Kidney glomerular epithelial cell (primary cell): ENCODE data around the gene RASSF1.

Experiments used
- DNase-seq: peaks from one replicate; lab custom pipeline; 2025; lab: John Stamatoyannopoulos, UW

RASSF1 gene

GRCh38 chr3:50340448-50341329, at the start of gene RASSF1:
Gene RASSF1, minus strand, starts transcription at chr3:50340836. Its CDS starts 31 bp downstream, at chr3:50340805.
- no peak for DNase-seq

- DNase-seq = no peak
Measured at GRCh38 chr3:50389414-50389767, 48.8 kb upstream of the RASSF1 start.

GRCh38 chr3:50388720-50389413, 48.2 kb upstream of the RASSF1 start:
- DNase-seq = no peak

GRCh38 chr3:50388016-50388719, 47.5 kb upstream of the RASSF1 start:
- DNase-seq = no peak

GRCh38 chr3:50385754-50386153, 45.1 kb upstream of the RASSF1 start:
- DNase-seq = no peak

- DNase-seq = no peak
Measured at GRCh38 chr3:50383750-50384149, 43.1 kb upstream of the RASSF1 start.

DNA sequence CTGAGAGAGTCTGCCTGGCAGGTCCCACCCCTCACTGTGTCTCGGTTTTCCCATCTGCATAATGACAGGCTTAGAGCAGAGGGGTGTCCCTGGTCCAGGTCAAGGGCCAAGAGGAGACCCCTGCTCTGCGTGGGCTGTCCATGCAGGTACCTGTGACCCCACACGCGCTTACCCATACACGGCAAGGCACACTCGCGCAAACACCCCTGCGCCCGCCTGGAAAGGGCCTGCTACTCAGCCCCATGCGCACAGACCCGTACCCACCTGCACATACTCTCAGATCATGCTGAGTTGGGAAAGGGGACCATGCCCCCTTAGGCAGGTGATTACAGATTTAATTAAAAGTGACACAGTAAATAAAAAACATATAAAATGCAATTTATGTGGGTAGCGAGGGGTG, 42.1 kb upstream of the RASSF1 start:
- no peak for DNase-seq

DNA sequence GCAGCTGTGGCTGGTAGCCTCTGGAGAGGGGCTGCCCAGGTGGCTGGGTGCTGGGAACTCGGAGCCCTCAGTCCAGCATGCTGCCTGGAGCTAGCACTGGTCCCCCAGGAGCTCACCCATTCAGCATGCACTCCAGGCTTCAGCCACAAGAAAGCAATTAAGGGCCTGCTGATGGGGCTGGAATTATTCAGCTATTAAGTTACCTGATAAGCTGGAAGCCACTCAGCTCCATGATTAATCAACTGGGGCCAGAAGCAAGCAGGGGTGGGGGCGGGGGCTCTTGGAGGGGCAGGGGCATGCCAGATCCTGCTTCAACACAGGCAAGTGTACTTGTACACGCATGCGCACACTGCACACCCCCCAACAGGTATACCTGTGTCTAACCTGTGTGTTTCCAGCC, 40.7 kb upstream of the RASSF1 start:
- DNase-seq = no peak

GRCh38 chr3:50380405-50381085, 39.9 kb upstream of the RASSF1 start:
- no peak for DNase-seq

- DNase-seq = no peak
Measured at GRCh38 chr3:50378757-50379156, 38.1 kb upstream of the RASSF1 start.

DNA sequence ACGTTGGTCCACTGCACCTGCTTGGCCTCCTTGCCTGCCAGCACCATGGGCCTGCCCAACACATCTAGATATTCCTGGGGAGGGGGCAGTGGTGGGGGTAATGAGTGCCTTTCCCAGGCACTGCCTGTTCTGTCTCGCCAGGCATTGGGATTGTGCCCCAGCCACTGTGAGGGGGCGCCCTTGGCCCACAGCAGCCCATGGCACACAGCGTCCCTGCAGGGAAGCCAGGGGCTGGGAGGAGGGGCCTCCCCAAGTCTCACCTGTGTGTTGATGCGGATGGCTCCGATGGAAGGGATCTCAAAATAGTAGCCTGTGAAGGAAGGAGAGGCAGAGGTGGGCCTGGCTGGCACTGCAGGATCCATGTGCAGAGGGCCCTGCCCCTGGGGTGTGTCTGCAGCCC, 37.4 kb upstream of the RASSF1 start:
- no peak for DNase-seq

- no peak for DNase-seq
Measured at GRCh38 chr3:50375258-50375931, 34.8 kb upstream of the RASSF1 start.

DNA sequence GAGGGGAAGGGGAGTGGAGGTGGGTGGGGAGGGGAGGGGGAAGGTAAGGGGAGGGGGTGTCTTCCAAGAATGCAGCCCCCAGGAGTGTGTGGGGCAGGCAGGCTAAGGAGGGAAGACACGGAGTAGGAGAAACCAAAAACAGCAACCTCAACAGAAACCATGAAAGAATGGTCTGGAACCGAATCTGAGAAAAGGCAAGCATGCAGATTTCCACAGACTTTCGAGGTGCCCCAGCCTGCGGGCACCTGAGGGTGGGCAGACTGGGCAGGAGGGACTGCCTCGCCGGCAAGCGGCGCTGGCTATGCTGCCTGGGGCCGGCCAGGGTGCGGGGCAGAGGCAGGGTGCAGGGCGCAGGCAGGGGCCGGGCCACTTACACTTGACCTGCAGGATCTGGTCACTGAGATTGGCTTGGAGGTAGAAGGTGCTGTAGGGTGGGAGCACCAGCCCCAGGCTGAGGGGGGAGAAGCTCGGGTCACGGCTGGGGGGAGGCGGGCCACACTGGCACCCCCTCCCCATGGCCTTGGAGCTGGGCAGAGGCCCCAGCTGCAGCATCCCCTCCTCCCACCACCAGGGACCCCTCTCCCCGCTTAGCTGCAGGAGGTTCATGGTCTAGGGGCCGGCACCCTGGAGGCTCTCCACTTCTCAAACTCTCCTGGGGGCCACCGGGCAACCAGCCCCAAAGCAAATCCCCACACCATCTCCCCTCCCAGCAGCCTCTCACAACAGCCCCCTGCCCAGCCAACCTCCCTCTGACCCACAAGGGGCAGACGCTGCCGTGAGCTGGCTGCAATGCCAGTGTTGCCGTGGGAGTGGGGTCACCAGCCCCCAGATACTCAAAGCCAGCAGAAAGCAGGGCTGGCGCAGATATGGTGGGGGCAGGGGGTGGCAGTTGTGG, 34.0 kb upstream of the RASSF1 start:
- DNase-seq = no peak

DNA sequence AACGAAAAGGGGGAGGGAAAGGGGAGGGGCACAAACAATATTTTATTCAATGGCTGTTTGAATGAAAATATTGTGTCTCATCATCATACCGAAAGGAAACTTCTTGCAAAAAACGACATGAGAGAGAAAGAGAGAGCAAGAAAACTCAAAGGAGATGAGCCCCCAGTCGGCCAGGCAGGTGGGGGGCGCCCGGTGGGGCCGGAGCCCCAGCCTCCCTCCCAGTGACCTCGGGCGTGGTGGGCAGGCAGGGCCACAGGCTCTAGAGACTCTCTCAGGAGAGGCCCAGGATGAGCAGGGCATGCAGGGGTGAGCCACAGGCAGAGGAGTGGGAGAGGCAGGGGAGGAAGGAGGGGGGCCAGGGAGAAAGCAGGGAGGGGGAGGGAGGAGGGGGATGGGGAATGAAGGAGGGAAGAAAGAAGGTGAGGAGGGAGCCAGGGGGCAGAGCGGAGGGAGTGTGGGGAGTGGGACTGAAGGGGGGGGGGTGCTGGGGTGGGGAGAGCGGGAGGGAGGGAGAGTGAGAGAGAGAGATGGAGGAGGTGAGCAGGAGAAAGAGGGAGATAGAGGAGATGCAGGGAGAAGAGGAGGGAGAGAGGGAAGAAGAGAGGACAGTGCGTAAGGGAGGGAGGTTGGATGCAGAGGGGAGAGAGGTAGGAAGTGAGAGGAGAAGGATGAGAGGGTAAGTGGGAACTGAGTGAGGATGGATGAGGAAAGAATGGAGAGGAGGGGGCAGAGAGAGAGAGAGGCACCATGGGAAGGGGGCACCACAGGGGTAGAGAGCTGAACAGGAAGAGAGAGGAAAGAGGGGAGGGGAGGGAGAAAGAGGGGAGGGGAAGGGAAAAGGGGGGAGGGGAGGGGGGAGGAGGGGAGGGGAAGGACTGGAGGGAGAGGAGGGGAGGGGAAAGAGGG, 32.8 kb upstream of the RASSF1 start:
- no peak for DNase-seq

GRCh38 chr3:50372349-50372748, 31.7 kb upstream of the RASSF1 start:
- DNase-seq = no peak

- no peak for DNase-seq
Measured at GRCh38 chr3:50371133-50371685, 30.6 kb upstream of the RASSF1 start.

GRCh38 chr3:50370594-50370993, 30.0 kb upstream of the RASSF1 start:
- no peak for DNase-seq

DNA sequence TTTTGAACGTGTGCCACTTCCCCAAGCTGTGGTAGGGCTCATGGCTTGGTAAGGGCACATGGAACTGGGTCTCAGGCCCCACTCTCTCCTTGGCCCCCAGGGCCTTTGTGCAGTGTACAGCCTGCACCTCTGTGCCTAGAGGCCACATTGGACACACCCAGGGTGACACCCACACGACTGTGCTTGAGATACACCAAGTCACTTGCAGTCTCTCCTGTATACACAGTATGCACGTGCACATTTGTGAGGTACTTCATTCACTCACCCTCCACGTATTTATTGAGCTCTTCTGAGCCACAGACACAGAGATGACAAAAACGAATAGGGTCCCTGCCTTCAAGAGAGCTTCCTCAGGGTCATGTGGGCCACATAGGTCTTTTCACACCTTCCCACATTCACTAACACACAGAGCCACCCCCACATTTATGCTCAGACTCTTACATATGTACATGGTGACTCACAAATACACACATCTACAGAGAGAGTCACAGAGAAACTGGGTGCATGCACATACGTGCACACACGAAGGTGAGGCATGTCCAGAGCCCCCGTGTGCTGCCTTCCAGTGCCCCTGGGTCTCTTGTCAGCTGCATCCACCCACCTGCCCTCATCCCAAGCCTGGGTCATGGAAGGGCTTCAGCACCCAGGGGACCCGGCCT, 28.5 kb upstream of the RASSF1 start:
- DNase-seq = no peak

GRCh38 chr3:50365842-50366220, 25.2 kb upstream of the RASSF1 start:
- no peak for DNase-seq
